Stimulated activated CD8-positive, alpha-beta memory T cell treated with anti-CD3 and anti-CD28 coated beads, Interleukin-4, amount 100 ng/mL, for 1 hour (primary cell): ENCODE data around the gene RNF157.
"Not testable (repeated sequence)": the region's sequence is repeated elsewhere in the genome, so short reads cannot be mapped to it uniquely, and the experiment has no call there.

Source experiments
- DNase-seq, 2 donors: peaks; one replicate each; pipeline ENCODE4 v3.0.0-alpha.2; 2020; ENCODE audit warnings: low read depth in 2 of 2, low spot score in 1 of 2

RNF157 gene

GRCh38 chr17:76236603-76237002 lies 3.7 kb downstream of the RNF157 start:
- DNase-seq, result no peak

DNA sequence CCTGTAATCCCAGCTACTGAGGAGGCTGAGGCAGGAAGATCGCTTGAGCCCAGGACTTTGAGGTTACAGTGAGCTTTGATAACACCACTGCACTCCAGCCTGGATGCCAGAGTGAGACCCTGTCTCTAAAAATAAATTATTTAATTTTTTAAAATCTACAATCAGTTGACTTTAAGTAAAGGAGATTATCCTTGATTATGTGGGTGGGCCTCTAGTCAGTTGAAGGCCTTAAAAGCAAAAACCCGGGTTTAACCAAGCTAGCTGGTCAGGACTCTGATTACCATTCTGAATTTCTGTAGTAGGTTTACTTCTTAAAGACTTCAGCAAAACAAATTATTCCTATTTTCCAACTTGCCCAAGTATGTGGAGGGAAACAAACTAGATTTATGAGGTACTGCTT lies 4.4 kb downstream of the RNF157 start:
- no peak for DNase-seq

DNA sequence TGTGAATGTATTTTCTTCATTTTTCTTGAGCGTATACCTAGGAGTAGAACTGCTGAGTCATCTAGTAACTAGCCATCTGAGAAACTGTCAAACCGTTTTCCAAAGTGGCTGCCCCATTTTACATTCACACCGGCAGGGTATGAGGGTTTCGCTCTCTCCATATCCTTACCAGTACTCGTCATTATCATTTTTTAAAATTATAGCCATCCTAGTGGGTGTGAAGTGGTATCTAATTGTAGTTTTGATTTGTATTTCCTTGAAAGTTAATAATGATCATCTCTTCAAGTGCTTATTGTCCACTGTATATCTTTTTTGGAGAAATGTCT lies 6.0 kb downstream of the RNF157 start:
- DNase-seq, result no peak

- DNase-seq, result no peak
These were observed 6.5 kb downstream of the RNF157 start for GRCh38 chr17:76233588-76234353.

DNA sequence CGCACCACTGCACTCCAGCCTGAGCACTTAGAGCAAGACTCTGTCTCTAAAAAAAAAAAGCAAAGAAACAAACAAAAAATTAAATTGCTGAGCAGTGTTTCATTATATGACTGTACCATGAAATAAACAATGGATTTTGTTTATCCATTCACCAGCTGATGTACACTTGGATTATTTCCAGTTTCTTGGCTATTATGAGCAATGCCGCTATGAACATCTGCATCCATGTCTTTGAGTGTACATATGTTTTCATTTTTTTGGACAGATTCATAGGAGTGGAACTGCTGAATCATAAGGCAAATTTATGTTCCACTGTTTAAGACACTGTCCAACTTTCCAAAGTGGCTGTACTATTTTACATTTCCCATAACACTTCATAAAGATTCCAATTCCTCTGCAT lies 8.0 kb downstream of the RNF157 start:
- DNase-seq, result no peak

DNA sequence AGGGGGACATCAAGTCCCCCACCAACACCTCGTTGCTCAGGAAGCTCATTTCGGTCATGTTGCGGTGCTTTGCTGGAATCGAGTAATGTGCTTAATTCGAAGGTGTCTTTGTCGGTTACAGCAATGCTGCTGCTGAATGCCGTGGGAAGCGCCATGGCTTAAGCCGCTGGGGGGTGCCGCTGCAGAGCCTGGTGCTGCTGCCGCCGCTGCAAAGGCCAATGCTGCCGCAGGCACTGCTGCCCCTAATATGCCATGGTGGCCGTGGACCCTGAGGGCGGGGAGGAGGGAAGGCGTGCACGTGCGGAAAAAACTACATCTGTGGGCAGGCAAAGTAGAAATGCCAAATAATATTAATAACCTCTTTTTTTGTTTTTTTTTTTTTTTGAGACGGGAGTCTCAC lies 13.5 kb downstream of the RNF157 start:
- DNase-seq, result not testable (repeated sequence)

DNA sequence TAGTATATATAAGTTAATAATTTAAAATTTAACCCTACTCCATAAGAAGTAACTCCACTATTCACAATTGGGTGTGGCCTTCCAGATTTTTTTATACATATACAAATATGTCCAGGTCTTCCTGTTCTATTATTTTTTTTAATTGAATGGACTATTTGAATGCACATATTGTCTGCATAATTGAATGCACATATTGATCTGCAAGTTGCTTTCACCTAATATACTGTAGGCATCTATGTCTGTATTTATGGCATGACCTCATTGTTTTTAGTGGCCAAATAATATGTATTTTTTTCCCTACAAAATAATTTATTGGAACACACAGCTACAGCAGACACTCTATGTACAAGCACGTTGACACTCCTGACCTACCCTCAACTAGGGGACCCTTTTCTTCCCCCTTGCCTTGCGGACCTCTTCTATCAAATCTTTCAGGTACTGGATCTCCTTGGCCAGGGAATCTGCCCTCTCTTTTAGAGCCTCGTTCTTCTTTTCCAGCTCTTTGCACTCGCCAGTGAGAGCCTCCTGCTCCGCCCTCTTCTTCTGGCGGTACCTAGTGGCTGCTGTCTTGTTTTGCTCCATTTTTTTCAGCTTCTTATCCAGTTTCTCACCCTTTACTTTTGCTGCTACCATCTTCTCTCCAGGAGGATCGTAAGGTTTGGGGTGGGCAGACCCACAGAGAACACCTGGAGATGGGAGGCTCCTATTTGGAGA lies 14.8 kb downstream of the RNF157 start:
- not testable (repeated sequence) for DNase-seq

GRCh38 chr17:76223802-76224201 lies 16.5 kb downstream of the RNF157 start:
- DNase-seq, result no peak

GRCh38 chr17:76219670-76220383 lies 20.5 kb downstream of the RNF157 start:
- no peak for DNase-seq

DNA sequence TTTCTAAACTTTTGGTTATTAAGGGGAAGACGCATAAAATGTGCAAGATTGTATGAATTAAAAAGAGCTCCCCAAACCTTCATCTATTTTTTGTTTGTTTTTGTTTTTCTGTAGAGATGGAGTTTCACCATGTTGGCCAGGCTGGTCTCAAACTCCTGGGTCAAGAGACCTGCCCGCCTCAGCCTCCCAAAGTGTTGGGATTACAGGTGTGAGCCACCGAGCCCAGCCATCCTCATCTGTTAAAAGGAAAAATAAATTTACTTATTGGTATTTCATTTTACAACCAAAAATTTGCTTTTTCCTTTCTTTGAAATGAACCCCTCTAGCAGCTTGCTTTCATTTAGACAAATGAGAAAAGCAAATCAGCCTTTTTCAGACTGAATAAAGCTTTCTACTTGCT lies 23.2 kb downstream of the RNF157 start:
- DNase-seq, result no peak

DNA sequence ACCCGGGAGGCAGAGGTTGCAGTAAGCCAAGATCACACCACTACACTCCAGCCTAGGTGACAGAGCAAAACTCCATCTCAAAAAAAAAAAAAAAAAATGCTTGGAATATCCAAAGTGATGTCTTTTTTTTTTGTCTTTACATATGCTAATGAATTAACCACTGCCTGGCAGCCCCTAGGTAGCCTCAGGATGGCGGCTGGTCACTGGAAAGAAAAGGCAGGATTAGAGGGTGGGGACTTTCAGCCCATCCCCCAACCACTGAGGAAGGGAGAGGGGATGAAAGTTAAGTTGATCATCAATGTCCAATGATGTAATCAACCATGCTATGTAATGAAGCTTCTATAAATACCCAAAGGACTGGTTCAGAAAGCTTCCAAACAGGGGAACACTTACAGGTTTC lies 26.8 kb downstream of the RNF157 start:
- DNase-seq, result no peak

- no peak for DNase-seq
These were observed 32.2 kb downstream of the RNF157 start for GRCh38 chr17:76208120-76208519.

DNA sequence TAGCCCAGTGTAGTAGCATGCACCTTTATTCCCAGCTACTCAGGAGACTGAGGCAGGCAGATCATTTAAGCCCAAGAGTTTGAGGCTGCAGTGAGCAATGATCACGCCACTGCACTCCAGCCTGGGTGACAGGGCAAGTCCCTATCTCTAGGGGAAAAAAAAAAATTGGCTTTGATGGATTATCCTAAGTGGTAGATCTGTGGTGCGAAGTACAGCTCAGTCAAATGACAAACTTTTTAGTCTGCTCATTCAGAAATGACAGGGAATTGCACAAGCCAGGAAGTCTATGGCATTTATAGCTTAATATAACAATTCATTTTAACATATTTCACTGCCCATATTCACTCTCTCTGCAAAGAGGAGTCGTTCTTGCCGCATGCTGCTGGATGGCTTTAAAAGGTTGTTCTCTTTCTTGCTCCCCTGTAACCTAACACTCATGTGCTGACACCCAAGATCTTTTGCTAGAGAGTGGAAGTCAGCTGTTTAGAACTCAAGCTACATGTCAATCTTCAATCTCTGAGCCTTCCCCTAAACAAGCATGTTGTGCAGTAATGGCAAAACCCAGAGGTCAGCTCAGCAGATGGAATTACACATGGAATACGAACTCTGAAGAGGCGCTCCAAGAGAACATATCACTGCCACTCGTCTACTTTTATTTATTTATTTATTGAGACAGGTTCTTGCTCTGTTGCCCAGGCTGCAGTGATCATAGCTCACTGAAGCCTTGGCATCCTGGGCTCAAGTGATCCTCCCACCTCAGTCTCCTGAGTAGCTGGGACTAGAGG lies 32.8 kb downstream of the RNF157 start:
- DNase-seq, result no peak

GRCh38 chr17:76205542-76206144 lies 34.6 kb downstream of the RNF157 start:
- not testable (repeated sequence) for DNase-seq

DNA sequence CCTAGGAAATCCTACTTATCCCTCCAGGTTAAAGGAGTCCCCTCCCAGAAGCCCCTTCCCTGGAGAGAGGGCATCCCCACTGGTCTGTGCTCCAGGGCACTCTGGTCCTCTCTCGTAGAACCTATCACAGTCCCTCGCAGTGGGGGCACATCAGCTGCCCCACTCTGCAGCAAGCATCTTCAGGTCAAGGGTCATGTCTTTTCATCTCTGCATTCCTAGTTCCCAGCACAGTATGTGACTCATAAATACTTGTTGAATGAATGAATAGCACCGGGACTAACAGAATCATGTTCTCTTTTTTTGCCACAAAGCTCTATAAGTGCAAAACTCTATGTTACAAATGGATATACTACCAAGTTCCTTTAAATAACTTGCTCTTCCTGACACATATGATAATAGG lies 36.0 kb downstream of the RNF157 start:
- DNase-seq, result no peak

DNA sequence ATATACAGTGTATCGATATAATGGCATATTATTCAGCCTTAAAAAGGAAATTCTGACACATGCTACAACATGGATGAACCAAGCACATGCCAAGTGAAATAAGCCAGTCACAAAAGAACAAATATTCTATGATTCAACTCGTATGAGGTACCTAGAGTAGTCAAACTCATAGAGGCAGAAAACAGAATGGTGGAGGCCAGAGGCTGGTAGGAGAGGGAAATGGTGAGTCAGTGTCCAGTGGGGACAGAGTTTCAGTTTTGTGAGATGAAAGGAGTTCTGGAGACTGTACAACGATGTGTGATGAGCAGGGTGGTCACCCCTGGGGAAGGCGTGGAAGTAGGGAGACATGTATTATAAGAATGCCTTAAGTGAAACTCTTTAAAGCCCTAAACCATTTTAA lies 39.9 kb downstream of the RNF157 start:
- no peak for DNase-seq

- DNase-seq, result peak in 1 of 2 donors; percentile 43
These were observed 40.8 kb downstream of the RNF157 start for GRCh38 chr17:76199469-76199868.

- DNase-seq, result no peak
These were observed 41.6 kb downstream of the RNF157 start for GRCh38 chr17:76198702-76199101.

DNA sequence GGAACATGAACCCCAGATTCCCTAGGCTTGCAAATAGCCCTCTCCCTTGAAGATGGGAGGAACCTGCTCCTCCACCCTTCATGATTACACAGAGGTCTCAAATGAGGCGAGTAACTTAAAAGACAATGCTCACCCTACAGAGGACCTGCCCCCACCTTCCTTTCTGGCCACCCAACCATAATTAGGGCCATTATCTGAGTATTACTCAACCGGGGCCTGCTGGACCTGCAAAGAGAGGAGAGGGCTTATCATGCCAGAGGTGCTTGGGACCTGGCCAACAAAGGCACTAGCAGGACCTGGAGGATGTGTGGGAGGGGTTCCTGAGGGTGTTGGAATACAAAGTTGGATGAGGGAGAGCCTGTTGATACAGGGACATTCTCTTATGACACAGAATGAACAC lies 42.4 kb downstream of the RNF157 start:
- DNase-seq, result no peak

DNA sequence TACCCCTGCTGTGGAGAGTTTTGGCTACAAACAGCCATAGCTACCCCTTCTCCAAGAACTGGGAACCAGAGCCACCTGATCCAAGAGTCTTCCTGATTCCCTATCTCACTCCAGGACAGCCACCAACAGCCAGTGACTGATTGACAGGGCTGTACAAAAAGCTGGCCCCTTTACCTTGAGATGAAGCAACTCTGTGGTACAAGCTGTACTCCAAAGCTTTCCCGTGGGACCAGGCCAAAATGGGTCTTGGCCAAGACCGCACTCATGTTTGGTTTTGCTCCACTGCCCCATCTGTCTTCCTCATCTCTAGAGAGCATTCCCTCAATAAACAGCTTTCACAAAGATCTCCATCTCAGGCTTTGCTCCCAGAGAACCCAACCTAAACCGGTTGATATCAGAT lies 43.6 kb downstream of the RNF157 start:
- DNase-seq, result no peak
